Activated CD4-positive, alpha-beta T cell treated with anti-CD3 and anti-CD28 coated beads, Interleukin-2, amount 50 U/mL, for 16 hours (primary cell): ENCODE data around the gene PLRG1.
"Not testable (repeated sequence)": the region's sequence is repeated elsewhere in the genome, so short reads cannot be mapped to it uniquely, and the experiment has no call there.

ENCODE experiments used
- DNase-seq: peaks from one replicate; pipeline ENCODE4 v3.0.0-alpha.2; 2020

PLRG1 gene

DNA sequence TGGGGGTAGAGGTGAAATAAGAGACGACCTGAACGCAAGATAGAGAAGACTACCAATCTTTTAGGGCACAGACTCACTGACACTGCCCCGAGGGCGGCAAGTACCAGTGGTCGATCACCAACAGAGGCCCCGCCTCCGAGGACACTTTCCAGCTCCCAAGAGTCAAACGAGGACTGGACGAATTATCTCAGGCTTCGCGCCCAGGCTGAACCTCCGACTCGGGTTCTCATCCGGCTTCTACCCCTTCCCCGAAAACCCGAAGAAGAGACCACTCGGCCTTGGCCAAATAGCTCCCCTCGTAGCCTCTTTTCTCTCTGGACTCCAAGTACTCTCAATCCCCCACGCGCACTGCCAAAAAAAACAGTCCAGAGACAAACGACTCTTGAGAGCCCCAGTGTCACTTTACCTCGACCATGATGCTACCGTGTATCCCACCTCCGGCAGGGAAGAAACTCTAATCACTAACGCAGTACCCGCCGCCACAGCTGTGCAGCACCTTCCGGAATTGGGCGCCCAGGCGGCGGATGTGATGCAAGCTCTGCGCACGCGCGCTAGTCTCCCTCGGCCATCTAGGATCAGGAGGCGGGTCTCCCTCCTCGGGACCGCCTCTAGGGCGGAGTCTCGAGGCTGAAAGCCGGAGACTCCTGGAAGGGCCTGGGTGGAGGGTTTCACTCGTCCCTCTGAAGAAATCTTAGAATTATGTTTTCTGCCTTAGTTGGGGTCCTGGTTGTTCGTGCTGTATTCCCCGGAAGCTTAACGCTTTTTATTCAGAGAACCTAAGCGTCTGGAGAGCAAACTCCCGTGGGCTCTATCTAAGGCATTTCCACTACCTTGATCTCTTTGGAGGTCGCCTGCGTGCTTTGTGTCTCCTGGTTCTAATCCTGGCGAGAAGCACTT, at the start of gene PLRG1:
PLRG1 (minus strand) TSS at position 507 of the 897 bp plus-strand sequence; CDS start at position 415, 92 bp downstream.
- DNase-seq, result peak; percentile 97

DNA sequence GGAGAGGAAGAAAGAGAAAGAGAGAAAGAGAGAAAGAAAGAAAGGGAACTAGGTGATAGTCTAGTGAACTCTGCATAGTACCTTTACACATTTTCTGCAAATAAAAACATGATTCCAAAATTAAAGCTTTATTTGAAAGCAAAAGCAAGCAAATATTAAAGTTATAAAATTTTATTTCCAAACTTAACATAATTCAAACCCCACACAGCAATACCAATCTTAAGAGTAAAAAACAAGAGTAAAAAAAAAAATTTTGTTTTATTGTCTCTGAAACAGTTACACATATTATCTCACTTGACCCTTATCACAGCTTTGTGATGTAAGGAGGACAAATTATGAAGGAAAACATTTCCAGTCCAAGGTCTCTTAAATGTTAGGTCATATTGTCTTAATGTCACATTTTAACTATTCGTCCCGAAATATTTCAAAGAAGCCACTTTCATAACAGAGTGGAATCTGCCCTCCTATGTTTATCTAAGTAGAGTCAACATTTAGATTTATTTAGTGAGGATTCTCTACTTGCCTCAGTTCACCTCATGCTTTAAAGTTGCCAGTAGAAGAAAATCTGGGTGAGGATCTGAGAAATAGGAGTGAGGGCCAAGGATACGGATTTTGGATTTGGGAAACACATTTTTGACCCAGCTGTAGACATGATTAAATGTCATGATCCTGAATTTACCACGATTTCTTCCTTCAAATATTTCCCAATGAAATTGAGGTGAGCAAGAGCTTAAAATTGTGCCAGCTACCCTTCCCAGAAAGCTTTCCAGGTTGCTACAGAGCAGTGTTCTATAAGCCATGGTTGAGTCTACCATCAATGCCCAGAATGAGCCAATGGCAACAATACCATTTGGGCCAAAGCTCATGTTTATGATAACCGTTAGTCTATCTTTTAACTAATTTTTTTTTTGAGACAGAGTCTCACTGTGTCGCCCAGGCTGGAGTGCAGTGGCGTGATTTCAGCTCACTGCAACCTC, 47.9 kb upstream of the PLRG1 start:
- no peak for DNase-seq

DNA sequence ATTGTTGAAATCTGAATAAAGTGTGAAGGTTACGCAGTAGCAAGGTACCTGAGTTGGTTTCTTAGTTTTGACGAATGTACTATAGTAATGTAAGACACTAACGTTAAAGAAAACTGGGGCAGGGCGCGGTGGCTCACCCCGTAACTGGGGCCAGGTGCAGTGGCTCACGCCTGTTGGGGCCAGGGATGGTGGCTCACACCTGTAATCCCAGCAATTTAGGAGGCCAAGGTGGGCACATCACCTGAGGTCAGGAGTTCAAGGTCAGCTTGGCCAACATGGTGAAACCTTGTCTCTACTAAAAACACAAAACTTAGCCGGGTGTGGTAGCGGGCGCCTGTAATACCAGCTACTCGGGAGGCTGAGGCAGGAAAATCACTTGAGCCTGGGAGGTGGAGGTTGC, 47.1 kb upstream of the PLRG1 start:
- not testable (repeated sequence) for DNase-seq

DNA sequence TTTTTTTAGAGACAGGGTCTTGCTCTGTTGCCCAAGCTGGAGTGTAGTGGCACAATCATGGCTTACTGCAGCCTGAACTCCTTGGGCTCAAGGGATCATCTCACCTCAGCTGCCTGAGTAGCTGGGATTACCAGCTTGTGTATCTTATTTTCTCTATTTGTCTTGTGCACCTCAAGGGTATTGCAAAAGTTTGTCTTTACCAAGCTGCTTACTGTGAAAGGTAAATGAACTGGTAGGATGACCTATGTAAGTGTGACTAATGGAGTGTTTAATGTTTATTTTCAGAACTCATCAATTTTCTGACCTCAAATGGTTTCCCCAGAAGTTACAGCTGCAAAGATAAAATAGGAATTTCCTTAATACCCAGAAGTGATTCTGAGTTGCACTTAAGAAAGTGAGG, 45.6 kb upstream of the PLRG1 start:
- DNase-seq, result no peak

DNA sequence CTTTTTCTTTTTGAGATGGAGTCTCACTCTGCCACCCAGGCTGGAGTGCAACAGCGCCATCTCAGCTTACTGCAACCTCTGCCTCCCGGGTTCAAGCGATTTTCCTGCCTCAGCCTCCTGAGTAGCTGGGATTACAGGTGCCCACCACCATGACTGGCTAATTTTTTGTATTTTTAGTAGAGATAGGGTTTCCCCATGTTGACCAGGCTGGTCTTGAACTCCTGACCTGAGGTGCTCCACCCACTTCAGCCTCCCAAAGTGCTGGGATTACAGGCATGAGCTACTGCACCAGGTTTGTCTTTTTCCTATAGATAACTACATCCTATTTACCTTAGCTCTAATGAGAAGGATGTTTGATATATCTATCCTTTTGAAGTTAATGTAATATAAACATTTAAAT, 44.1 kb upstream of the PLRG1 start:
- DNase-seq, result not testable (repeated sequence)

DNA sequence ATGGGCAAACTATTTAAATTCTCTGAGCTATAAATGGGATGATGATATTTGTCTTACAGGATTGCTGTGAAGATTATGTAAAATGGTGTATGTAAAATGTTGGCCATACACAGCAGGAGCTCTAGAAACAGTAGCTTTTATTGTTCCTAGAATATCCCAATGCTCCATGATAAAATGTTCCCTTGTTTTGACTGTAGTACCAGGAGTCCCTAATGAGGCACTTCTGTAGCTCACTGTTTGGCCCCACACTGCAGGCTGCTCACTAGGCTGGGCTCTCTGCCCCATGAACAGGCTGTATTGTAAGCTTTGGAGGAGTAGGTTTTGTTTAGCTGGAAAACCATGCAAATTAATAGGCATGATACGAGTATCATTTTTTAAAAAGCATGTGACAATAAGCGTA, 43.7 kb upstream of the PLRG1 start:
- DNase-seq, result no peak

DNA sequence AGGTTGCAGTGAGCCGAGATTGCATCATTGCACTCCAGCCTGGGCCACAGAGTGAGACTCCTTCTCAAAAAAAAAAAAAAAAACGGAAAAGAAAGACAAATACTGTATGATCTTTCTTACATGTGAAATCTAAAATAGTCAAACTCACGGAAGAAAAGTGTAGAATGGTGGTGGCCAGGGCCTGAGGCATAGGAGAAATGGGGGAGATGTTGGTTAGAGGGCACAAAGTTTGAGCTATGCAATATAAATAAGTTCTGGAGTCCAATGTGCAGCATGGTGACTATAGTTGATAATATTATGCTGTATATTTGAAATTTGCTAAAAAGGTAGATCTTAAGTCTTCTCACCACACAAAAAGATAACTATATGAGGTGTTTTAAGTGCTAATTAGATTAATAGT, 41.7 kb upstream of the PLRG1 start:
- no peak for DNase-seq

DNA sequence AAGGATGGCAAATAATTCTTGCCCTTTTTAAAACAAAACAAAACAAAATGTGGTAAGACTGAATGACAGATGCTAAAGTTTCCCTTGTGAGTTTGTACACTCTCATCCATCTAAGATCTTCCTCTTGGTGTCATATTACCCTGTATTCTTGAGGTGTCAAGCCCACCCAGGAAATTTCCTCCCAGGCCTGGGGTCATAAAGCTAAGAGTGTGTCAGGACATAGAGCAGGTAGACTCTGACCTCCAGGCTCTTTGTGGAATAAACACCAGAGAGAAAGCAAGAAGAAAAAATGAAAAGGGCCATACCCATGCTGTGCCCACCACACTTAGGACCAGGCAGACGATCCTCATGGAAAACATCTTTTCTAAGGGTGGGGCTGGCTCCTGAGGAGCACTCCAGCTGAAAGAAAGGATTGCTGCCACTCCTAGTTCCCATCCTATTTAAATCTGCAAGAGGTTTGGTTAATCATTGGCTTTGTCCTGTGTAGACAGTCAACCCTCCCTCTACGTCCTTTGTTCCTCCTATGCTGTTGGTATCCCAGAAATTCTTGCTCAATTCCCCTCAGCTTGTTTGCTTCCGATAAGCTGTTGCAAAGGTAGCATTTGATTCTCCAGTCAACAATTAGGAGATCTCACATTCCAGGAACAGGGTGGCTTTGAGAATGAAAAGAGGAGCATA, 40.3 kb upstream of the PLRG1 start, which contains the start of gene FGA:
FGA (minus strand) TSS at position 414 of the 678 bp plus-strand sequence; CDS start at position 359, 55 bp downstream.
- DNase-seq, result no peak

DNA sequence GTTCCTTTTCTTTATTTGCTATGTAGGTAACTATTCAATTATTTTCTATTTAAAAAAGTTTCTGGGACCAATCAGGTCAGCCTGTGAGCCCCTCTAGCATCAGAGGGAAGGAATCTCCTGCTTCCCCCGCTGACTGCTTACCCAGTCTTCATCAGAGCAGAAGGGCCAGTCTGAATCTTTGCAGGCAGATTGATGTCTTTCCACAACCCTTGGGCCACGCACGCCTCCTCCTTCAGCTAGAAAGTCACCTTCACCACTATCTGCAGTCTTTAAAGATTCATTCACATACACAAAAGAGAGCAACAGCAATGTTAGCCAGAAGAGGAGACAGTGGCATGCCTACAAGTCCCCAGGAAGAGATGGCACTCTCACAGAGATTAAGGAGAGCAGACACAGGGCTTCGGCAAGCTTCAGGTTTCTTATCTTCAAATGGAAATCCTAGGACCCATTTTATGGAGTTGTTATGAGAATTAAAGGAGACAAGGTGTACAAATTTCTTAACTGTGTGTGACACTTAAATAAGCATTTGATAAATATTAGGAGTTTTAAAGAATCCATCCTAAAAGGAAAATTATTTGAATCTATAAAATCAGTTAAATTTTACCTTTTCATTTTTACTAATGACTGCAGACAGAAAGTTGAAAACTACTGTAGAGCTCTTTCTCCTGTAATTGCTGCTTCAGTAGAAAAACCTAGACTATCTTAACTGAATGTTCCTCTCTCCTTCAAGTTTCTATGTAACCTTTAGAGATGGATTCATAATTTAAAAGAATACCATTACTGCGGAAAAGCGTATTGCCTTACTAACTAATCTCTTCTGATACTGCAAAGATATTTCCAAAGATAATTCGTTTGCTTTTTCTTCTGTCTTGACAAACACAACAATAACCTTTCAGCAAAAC, 39.3 kb upstream of the PLRG1 start:
- DNase-seq, result no peak

DNA sequence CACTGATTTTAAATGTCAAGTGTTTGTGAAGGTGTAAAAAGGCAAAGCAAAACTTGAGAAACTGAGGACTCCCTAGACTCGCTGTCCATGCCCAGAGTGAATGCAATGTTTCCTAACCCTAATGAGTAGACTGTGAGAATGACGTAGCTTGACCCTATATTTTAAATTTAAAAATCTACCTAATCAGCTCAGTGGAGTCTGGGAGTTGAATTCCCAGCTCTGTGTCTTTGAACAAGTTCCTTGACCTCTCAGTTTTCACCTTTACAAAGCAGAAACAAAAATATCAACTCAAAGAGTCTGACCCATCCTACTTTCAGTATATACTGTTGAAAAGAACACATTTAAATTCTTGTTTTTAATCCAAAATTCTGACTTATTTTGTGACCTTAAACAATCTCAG, 38.0 kb upstream of the PLRG1 start:
- no peak for DNase-seq

DNA sequence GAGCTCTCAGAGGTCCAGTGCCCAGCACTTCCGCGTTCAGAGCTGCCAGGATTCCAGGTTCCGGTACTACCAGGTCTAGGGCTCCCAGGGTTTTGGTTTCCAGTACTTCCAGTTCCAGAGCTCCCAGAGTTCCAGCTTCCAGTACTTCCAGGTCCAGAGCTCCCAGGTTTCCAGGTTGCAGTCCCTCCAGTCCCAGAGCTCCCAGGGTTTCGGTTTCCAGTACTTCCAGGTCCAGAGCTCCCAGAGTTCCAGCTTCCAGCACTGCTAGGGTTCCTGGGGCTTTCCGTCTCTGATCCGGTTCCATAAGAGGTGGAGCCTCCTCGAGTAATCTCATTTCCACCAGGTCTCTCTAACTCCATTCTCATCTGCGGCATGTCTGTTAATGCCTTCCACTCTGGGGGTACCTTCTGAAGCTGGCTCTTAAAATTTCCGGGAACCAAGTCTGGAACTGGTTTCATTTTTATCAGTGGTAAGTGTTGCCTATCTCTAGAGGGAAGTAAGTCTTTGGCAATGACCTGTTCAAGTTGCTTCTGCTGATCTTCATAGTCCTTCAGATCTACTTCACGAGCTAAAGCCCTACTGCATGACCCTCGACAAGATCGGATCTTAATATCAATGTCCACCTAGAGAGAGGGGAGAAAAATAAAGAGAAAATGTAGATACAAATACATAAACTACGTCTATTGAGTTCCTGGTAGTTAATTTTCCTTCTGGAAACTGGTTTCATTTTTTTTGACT, 36.3 kb upstream of the PLRG1 start:
- DNase-seq, result no peak

DNA sequence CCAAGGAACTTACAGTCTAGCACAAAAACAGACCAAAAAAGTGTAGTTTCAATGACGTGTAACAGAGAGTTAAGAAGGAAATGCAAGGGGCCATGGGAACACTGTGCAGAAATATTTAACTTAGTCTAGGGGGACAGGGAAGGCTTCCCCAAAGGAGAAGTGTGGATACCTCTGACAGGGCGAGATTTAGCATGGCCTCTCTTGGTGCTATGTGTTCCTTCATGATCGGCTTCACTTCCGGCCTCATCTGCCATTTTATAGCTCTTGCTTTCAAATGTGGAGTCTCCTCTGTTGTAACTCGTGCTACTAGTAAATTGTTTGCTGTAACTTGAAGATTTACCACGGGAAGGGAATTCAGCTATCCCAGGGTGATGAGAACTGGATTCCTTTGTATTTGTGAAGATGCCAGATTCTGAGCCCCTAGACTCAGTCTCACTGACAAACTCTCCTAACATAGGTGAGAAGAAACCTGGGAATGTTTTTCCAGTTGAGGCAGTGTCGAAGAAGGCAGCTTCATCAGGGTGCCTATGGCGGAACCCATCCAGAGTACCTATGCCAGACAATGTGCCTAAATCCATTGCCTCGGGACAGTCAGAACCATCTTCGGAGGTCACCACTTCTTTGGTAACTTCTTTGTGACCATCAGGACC, 35.3 kb upstream of the PLRG1 start:
- DNase-seq, result no peak

DNA sequence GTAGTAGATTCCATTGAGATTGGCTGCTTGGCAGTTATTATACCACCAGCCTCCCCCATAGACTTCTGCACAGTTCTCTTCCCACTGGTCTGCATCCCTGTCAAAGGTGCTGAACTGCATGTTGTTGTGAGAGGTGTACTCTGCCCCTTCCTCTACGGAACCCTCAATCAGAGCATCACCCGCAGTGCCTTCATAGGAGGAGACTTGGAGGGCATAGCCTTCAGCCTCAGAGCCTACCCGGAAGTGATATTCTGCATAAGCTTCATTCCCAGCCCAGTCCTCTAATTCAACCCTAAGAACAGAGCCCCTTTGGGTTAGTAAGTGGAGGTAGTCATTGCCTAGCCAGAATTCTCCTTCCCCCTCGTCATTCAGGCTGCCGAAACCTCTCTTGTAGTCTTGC, 34.1 kb upstream of the PLRG1 start:
- DNase-seq, result no peak

DNA sequence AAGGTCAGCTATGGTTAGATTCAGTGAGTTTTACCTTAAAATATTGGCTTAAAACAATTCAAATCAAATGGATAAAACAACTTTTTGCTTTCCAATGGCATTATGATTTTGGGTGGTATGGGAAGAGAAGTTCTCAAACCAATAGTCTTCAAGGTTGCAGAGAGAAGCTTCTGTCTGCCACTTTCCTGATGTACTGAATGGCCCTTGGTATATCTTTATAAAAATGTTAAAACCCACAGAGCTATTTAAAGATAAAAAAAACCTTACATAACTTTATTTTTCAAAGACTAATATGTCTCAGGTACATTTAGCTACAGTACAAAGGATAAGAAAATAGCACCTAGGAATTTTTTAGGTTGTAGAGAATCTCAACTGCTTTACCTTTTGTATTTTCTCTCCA, 33.5 kb upstream of the PLRG1 start:
- DNase-seq, result no peak

DNA sequence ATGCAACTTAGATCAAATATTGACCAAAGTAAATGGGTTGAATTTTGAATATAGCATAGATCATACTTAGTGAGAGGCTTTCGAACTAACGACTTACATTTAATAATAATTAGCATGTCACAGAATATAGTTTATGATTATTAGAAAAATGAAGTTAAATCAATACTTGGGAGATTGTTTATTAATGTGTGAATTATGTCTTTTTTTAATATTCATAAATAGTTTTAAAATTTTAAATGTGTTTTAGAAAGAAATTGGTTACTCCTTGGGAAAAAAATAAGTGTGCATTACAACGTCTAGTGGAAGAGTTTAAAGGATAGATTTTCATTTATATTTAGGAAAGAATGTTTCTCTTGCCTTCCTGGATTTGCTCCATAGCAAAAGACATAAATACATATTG, 33.0 kb upstream of the PLRG1 start:
- no peak for DNase-seq

DNA sequence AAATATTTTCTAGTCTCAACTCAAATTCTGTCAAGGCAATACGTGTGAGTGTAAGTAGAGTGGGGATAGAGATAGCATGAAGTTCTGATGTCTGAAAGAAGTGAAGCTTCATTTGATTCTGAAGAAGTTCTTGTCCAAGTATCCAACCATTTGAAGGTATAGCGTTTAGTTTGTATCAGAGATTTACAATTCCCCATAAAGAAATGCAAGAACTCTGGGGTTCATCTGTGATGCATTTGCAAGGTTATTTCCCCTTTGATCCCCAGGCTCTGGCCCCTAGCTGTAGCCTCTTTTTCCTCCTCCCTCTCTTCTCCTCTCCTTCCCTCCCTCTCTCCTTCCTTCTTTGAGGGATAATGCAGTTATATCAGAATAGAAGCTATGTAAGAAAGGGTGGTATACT, 32.5 kb upstream of the PLRG1 start:
- DNase-seq, result no peak

DNA sequence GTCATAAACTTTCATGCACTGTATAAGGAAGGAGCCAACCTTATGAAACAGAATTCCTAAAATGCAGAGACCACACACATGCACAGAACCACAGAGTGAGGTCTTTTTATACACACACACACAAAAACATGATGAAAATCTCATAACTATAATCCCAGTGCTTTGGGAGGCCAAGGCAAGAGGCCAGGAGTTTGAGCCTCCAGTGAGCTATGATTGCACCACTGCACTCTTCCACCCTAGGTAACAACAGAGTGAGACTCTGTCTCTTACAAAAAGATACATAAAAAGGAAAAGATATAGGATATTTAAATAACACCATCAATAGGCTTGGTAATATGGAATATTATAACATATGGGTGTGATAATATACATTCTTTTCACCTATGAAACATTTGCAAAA, 29.7 kb upstream of the PLRG1 start:
- DNase-seq, result no peak

DNA sequence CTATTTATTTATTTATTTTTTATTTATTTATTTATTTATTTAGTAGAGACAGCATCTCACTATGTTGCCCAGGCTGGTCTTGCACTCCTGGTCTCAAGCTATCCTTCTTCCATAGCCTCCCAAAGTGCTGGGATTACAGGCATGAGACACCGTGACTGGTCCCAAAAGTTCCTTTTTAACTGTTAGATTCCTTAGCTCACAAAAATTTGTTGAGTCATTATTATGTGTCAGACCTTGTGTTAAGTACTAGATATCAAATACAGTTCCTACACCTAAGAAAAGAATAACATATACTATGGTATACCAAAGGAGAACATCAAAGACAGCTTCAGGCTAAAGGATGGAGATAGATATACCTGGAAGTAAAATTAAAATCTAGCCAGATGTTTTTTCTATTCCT, 28.7 kb upstream of the PLRG1 start:
- no peak for DNase-seq

DNA sequence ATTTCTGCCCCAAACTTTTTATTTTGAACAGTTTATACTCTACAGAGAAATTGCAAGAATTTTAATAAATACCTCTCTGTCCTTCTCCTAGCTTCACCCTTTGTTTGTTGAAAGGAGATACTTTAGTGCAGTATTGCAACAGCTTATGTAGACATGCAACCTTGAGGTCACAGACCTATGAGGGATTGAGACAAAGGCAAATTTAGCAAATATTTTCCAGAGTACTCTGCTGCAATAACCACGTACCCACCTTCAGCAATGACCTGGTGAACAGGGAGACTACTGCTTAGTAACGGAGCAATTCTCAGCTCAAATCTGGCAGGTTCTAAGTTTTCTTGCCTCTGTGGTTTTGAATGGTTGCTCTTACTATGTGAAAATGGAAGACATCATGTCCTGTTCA, 27.1 kb upstream of the PLRG1 start:
- DNase-seq, result no peak

DNA sequence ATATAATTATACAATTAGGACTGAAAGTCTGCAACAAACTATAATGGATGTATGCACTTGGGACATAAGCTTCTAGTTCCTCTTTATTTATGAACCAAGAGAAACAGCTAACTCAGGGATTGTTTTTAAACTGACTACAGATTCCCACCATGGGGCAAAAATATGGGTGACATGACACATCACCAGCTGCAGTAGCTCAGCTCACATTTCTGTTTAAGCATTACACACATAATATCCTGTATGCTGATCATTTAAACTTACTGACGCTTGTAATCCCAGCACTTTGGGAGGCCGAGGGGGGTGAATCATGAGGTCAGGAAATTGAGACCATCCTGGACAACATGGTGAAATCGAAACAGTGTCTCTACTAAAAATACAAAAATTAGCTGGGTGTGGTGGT, 24.1 kb upstream of the PLRG1 start:
- DNase-seq, result no peak
